GM12892 (cell line): ENCODE results near the gene CCDC85C.

Experiments used
- POLR2A ChIP-seq: IDR thresholded peaks from 2 replicates; pipeline ENCODE4 v1.6.1; 2011; ENCODE audit warnings: low read depth, low read length, control low read depth
- TAF1 ChIP-seq: IDR thresholded peaks from 2 replicates; pipeline ENCODE4 v1.6.1; 2011; ENCODE audit warnings: low read depth, mild to moderate bottlenecking, control low read depth, low read length, borderline replicate concordance

- no peak for TF ChIP-seq POLR2A
- no peak for TF ChIP-seq TAF1
These were observed 63.6 kb downstream of the CCDC85C start for GRCh38 chr14:99540196-99541032.
